Measurements from ENCODE around the gene CD79B. TPM values are rescaled to one million over a fixed set of nuclear protein-coding genes. Genes with fewer than 3 reads are reported as not detected.

The CD79B gene
- polyA plus RNA-seq, 1 donor from 2014 or later = not detected

DNA sequence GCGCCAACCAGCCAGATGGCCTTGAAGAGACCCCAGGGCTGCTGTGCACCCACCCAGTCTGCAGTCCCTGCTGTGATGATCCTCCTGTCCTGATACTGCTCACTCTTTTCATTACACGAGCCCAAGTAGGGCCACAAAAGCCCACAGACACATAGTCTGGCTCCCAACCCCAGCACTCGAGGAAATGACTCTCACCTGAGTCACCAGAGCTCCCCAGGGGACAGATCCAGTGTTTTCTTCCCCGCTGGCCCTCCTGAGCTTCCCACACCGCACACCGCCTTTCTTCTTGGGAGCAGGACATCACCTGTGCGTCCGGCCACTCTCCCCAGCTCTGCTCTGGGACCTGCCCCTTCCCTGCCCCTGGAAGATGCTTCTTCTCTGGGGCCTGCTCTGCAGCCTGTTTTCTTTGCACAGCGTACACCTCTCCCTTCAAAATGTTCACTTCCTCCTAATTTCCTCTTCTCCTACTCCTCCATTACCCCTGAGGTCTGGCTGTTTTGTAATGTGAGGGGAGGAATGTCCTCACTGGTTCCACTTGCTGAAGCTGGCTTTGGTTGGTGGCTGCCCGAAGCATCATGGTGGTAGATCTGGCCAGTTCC lies 42.6 kb upstream of the CD79B start:
- Histone ChIP-seq H3K36me3 (ENCODE audit: insufficient read depth, low read length) (no peaks in the 10 kb centered on the region), H3K4me3 (ENCODE audit: low read length) (no peak overlapping the region), H3K9me2 (ENCODE audit: insufficient read depth, low read length) (no peaks in the 10 kb centered on the region), H3K27ac (ENCODE audit: low read length) (no peak overlapping the region), H3K4me2 (ENCODE audit: low read length) (no peak overlapping the region), H3K9me3 (ENCODE audit: low read length) (no peaks in the 10 kb centered on the region), H3K9ac (ENCODE audit: low read length) (no peak overlapping the region), H2AFZ (ENCODE audit: low read depth, low read length) (no peak overlapping the region), H3F3A (ENCODE audit: insufficient read depth, low read length, poor library complexity, severe bottlenecking) (no peaks in the 10 kb centered on the region), H3K79me2 (replicated peaks; ENCODE audit: insufficient read depth, low read length) (no peaks in the 10 kb centered on the region), H4K20me1 (ENCODE audit: insufficient read depth) (no peaks in the 10 kb centered on the region), H3K27me3 (ENCODE audit: insufficient read depth, low read depth, low read length) (no peaks in the 10 kb centered on the region)
- TF ChIP-seq EZH2 (IDR thresholded peaks at IDR 0.05; ENCODE audit: borderline replicate concordance, insufficient read depth, low read length, poor library complexity, severe bottlenecking) = no peak
- no peak for TF ChIP-seq MXI1 (conservative IDR thresholded peaks at IDR 0.05; ENCODE audit: poor library complexity, severe bottlenecking)
- TF ChIP-seq EP300 (conservative IDR thresholded peaks at IDR 0.05; ENCODE audit: poor library complexity, severe bottlenecking) = no peak
- no peak for TF ChIP-seq CTCF (IDR thresholded peaks at IDR 0.05; ENCODE audit: poor library complexity, severe bottlenecking)
- TF ChIP-seq RAD21 (conservative IDR thresholded peaks at IDR 0.05) = no peak
- no peak for TF ChIP-seq REST (IDR thresholded peaks at IDR 0.05; ENCODE audit: borderline replicate concordance)
- no peak for TF ChIP-seq TAF1 (IDR thresholded peaks at IDR 0.05; ENCODE audit: low read depth)
- TF ChIP-seq POLR2AphosphoS5 (IDR thresholded peaks at IDR 0.05) = no peak
- TF ChIP-seq SMC3 (conservative IDR thresholded peaks at IDR 0.05; ENCODE audit: poor library complexity) = no peak

- no peak overlapping the region for H3K9ac ChIP-seq (ENCODE audit: low read length)
- H3K4me2 ChIP-seq (ENCODE audit: low read length) = no peak overlapping the region
Observed at GRCh38 chr17:63973930-63974593, 41.9 kb upstream of the CD79B start.

More at GRCh38 chr17:63973930-63974593, 41.9 kb upstream of the CD79B start:
- H3K9me3 ChIP-seq (ENCODE audit: low read length) = no peaks in the 10 kb centered on the region
- no peak overlapping the region for H3K4me3 ChIP-seq (ENCODE audit: low read length)
- H3K9me2 ChIP-seq (ENCODE audit: insufficient read depth, low read length) = no peaks in the 10 kb centered on the region
- TF ChIP-seq EP300 (conservative IDR thresholded peaks at IDR 0.05; ENCODE audit: poor library complexity, severe bottlenecking) (no peak), RAD21 (conservative IDR thresholded peaks at IDR 0.05) (no peak), POLR2AphosphoS5 (IDR thresholded peaks at IDR 0.05) (no peak), EZH2 (IDR thresholded peaks at IDR 0.05; ENCODE audit: borderline replicate concordance, insufficient read depth, low read length, poor library complexity, severe bottlenecking) (no peak), REST (IDR thresholded peaks at IDR 0.05; ENCODE audit: borderline replicate concordance) (no peak), TAF1 (IDR thresholded peaks at IDR 0.05; ENCODE audit: low read depth) (no peak), MXI1 (conservative IDR thresholded peaks at IDR 0.05; ENCODE audit: poor library complexity, severe bottlenecking) (no peak), CTCF (IDR thresholded peaks at IDR 0.05; ENCODE audit: poor library complexity, severe bottlenecking) (no peak), SMC3 (conservative IDR thresholded peaks at IDR 0.05; ENCODE audit: poor library complexity) (no peak)
- H3K36me3 ChIP-seq (ENCODE audit: insufficient read depth, low read length) = no peaks in the 10 kb centered on the region
- H3F3A ChIP-seq (ENCODE audit: insufficient read depth, low read length, poor library complexity, severe bottlenecking) = no peaks in the 10 kb centered on the region
- no peaks in the 10 kb centered on the region for H3K79me2 ChIP-seq (replicated peaks; ENCODE audit: insufficient read depth, low read length)
- no peaks in the 10 kb centered on the region for H3K27me3 ChIP-seq (ENCODE audit: insufficient read depth, low read depth, low read length)
- H4K20me1 ChIP-seq (ENCODE audit: insufficient read depth) = no peaks in the 10 kb centered on the region
- H3K27ac ChIP-seq (ENCODE audit: low read length) = no peak overlapping the region
- H2AFZ ChIP-seq (ENCODE audit: low read depth, low read length) = no peak overlapping the region

Data from neural cell (in vitro differentiated cells).